Astrocyte (in vitro differentiated cells and primary cell): ENCODE results near the gene ZNF273.

Experiments
- CTCF ChIP-seq: IDR thresholded peaks from 2 replicates; pipeline ENCODE4 v1.5.1; 2011; ENCODE audit warnings: low read depth, mild to moderate bottlenecking, inconsistent platforms, low read length, moderate library complexity; ENCODE audit not compliant: insufficient read depth
- EZH2 ChIP-seq: IDR thresholded peaks from 2 replicates; pipeline ENCODE4 v1.6.1; 2012; ENCODE audit warnings: mild to moderate bottlenecking, low read length, inconsistent platforms; ENCODE audit not compliant: insufficient read depth

GRCh38 chr7:64853679-64854078 lies 49.4 kb upstream of the ZNF273 start:
- no peak for TF ChIP-seq CTCF
- no peak for TF ChIP-seq EZH2
